ENCODE results near the gene CATSPER3.

GRCh38 chr5:134964359-134965270 lies 3.1 kb upstream of the CATSPER3 start:
- no peak for TF ChIP-seq CTCF (IDR thresholded peaks at IDR 0.05)
- no peak for TF ChIP-seq POLR2A (IDR thresholded peaks at IDR 0.05)
